DMS79 (cell line): Measurements from ENCODE around the gene EDARADD.

Source experiments
- DNase-seq: peaks from one replicate; lab custom pipeline; 2025; lab: John Stamatoyannopoulos, UW

The EDARADD gene

GRCh38 chr1:236392182-236392581 lies 1.9 kb upstream of the EDARADD start:
- no peak for DNase-seq

GRCh38 chr1:236394879-236395229 lies 768 bp downstream of the EDARADD start:
- DNase-seq = no peak

DNA sequence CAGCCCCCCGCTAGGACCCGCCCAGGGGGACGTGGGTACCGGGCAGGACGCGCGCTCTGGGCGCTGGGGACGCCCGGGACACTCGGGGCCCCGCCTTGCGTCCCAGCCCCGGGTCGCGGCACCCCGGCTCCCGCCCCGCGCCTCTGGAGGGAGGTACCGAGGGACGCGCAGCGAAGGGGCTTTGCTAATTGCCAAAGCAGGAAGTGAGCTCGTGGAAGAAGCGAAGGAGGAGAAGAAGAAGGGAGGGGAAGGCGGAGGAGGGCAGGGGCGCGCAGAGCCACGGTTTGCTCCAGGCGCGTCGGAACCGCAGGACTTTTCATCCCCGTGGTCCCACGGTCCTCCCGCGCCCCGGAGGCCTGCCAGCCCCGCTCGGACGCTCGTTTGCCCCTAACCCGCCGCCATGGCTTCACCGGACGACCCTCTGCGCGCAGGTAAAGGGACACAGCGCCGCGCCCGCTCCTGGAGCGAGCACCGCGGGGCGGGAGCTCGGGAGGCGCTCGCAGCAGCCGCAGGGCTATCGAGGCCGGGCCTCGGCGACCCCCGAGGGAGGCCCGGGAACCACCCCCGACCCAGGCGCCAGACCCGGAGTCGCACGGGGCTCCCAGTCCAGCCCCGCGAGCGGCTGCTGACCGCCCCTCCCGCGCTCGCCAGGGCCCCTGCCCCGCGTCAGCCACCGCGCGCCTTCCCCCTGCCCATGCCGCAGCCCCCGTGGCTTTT lies 1.3 kb downstream of the EDARADD start:
- DNase-seq = peak; percentile 59

DNA sequence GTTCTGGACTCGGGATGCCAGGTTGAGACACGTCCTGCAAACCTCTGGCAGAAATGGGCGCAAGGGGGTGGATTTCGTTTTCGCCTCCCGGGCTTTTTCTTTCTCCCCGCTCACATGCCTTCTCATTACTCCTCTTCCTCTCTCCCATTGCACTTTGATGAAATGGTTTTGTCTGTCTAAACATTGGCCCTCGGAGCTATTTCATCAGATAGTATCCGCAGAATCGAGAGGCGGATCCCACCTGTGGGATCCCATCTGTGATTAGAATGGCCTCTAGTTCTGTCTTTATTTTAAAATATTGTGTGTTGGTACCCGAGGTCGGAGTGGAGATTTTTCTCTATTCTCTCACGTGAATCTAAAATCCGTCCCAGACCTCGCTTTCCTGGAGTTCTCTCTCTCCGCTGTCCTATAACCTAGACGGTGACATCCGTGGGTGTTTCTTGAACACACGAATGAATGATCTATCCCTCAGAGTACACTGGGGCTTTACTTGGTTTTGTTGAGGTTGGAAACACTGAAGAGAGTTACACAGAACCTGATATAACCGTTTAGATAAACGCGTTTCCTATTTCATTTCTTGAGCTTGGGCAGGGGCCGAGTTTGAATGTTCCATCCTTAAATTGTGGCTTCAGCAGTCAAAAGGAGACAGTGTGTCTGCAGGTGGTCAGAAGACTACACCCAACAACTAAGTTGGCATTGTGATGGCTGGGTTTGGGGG lies 2.0 kb downstream of the EDARADD start:
- no peak for DNase-seq

- DNase-seq = no peak
Measured at GRCh38 chr1:236396665-236397043, 2.6 kb downstream of the EDARADD start.

- DNase-seq = no peak
Measured at GRCh38 chr1:236397173-236397759, 3.2 kb downstream of the EDARADD start.

DNA sequence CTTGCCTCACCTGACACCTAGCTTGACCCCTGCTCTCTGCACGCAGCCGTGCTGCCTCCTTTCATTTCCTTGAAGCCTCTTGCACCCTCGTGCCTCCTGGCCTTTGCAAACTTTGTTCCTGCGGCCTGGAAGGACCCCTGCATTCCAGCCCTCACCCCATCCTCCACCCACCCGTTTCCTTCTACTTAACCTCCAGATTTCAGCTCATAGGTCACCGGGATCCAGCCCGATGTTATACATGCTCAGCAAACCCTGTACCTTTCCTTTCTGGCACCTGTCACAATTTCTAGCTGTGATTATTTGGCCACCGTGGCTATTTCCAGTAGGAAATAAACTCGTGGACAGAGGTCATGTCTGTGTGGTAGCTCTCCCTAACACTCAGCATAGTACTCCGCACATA lies 4.5 kb downstream of the EDARADD start:
- no peak for DNase-seq

DNA sequence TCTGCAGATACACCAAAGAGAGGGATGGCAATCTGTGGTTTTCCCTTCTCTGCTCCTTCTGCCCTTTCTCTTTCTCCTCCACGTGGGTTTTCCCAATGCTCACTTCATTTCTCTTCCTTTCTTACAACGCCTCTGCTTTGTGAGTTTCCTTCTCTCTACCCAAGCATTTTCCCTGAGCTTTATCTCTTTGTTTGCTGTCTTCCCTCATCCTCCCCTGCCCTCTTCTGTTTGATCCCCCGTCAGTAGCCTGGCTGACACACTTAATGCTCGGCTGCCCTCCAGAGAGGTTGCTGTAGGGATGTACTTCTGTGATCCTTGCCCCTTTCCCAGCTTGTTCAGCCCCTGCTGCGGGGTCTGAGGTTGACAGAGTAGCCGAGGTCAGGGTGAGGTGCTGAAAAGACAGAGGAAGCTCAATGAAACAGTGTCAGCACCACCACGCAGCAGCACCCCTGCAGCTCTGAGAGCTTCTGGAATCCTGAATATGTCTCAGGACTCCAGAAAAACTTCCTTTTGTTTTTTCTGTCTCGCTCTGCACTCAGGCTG lies 6.0 kb downstream of the EDARADD start:
- DNase-seq = no peak

GRCh38 chr1:236401698-236402097 lies 7.6 kb downstream of the EDARADD start:
- no peak for DNase-seq

DNA sequence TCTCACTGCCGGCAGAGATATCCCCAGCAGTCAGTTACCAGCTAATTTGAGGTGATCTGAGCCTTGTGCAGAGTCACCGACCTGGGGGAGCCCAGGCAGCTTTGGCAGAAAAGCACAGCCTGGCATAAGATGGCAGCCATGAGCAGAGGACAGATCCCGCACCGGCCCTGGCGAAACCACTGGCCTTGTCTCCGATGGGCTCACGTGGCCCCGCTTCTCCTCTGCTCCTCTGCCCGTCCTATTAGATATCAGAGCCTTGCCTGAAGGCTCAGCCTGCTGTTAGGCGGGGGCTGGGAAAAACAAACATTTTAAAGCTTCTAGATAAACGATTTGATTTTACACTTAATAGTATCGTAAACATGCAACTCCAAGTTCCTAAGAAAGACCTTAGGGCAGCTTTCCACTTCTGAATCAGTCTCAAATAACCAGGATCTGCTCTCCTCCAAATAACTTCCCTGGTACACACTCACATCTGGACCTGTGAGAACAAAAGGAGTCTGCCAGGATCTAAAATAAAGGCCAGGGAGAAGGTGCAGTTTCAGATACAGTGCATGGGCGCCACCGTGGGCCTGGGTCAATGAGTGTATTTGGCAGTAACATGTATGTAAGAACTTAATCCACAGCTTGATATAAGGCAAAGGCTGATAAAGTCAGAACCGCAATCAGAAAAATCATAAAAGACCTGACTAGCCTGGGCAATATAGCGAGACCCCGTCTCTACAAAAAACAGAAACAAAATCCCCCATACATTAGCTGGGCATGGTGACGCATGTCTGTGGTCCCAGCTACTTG lies 10.0 kb downstream of the EDARADD start:
- no peak for DNase-seq

DNA sequence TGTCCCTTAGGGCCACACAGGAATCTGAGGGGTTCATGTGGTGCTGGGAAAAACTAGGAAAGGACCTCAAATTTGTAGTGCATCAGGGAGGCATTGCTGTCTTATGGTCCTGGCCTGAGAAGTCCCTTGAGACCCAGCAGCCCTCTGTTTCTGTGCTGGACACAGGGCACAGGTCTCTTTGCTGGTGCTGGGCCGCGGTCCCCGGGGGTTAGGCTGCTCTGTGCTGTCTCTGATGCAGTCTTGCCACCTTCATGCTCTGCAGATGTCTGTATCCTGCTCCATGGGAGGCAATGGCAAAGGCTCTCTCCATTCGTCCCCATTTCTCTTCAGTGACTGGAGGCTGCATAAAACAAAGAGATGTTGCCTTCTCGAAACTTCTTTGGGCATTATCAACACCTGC lies 13.0 kb downstream of the EDARADD start:
- DNase-seq = no peak

DNA sequence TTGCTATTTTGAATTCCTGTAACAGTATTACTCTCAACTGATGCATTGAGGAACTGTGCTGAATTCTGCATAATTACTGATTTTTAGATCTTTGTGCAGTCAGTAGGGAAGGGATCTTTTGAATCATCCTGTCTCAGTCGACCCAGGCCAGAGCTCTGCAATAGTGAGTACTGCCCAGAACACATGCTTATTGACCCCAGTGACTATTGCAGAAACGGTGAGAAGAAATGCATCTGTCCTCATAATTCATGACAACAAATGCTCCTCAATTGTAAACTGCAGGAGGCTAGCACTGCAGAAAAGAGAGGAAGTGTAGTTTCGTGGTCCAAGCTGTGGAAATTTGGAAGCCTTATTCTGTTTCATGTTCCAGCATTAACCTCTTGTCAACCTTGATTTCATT lies 19.6 kb downstream of the EDARADD start:
- no peak for DNase-seq

DNA sequence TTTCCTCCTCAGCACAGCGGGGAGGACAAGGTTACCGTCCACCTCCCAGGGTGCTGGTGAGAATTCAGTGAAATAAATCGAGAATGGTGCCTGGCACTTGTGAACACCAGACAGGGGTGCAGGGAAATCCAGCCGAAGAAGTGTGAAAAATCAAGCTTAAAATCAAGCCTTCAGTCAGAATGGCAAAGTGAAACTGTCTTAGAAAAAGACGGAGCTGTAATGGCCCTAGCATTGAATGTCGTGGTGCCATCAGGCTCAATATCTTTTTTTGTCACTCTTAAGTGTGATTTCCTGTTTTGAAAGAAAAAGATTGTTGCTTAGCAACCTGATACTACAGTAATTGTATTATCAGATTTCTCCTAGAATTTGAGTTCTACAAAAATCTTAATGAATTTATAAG lies 22.1 kb downstream of the EDARADD start:
- no peak for DNase-seq

- no peak for DNase-seq
Measured at GRCh38 chr1:236417336-236417735, 23.2 kb downstream of the EDARADD start.

GRCh38 chr1:236419502-236419901 lies 25.4 kb downstream of the EDARADD start:
- DNase-seq = no peak

GRCh38 chr1:236421022-236421421 lies 26.9 kb downstream of the EDARADD start:
- no peak for DNase-seq

DNA sequence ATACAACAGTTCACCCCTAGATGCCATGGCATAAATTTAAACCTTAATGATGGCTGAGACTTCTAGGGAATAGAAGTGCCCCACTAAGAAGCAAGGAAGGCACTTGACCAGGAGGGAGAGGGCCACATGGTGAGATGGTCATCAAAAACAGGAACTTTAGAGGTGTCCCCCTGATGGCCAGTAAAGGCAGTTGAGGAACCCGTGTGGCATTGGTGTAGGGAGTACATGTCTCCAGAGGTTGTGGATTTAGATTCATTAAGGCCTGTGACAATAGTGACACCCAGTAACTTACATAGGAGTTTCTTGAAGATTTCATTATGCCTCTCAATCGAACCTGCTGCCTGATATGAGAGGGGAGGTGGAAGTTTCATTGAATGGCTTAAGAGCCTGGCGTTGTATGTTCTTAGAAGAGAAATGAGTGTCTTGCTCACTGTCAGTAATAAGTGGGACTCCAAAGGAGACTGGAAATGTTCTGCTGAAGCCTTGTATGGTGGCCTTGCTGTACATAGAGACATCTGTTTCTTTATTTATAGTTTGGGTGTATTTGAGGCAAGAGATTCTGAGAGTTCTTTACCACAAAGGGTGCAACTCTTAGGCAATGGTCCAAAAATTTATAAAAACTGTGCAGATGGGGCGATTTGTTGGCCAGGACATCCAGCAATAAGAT lies 27.9 kb downstream of the EDARADD start:
- DNase-seq = no peak

DNA sequence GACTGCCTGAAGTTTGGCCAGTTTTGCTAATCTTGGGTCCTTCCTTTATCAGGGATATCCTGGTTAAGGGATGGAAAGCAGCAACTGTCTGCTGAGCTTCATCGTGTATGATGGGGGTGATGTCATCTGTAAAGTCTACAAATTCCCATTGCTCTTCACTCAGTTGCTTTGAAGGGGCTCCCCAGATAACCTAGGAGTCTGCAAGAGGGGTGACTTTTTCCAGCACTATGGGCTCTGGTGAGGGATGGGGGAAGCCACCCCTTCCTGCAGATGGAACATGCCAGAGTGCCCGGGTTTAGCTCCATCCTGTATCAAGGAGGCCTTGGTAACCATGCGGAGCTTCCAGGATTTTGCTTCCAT lies 28.4 kb downstream of the EDARADD start:
- no peak for DNase-seq

- DNase-seq = no peak
Measured at GRCh38 chr1:236425031-236425663, 31.1 kb downstream of the EDARADD start.

GRCh38 chr1:236426215-236426614 lies 32.1 kb downstream of the EDARADD start:
- no peak for DNase-seq

- no peak for DNase-seq
Measured at GRCh38 chr1:236429715-236430274, 35.7 kb downstream of the EDARADD start.
